Measurements from ENCODE around the gene PLA2G6. TPM values are rescaled to one million over a fixed set of nuclear protein-coding genes. Genes with fewer than 3 reads are reported as not detected.

Gene PLA2G6
- total and polyA plus RNA-seq, 2 of the 8 experiments (the other 6 are each of a cell fraction or from before 2014, with no cell fraction given), result 13.2 to 21.0 TPM

- WGBS, 2 experiments (ENCODE audit: extremely low coverage in 1 of 2, insufficient coverage in 1 of 2, insufficient read length in 1 of 2, insufficient replicate concordance in 2 of 2, low coverage in 1 of 2, low lambda C conversion rate in 2 of 2, missing lambda C conversion rate in 1 of 2), result 83% methylated on average over 14 of the region's 17 CpGs; no CpG with 5 or more reads in 1 of the 2 experiments
- H3K4ac ChIP-seq (replicated peaks; ENCODE audit: insufficient read length, low read depth, low read length), result no peak overlapping the region
- H4K20me1 ChIP-seq (replicated peaks in 1 of 2; ENCODE audit: control insufficient read depth in 1 of 2, insufficient read depth in 2 of 2, low read length in 2 of 2), result no peaks in the 10 kb centered on the region
- H3K4me2 ChIP-seq (ENCODE audit: insufficient read depth in 1 of 2, low read depth in 2 of 2, low read length in 2 of 2), result no peak overlapping the region
- H4K5ac ChIP-seq (ENCODE audit: insufficient read length, low read depth, low read length), result no peak overlapping the region
- DNase-seq (ENCODE audit: low read depth in 1 of 2, low spot score in 2 of 2) (no peak), FAIRE-seq (no peak)
- no peak overlapping the region for H2AFZ ChIP-seq (ENCODE audit: low read length)
- H3K9ac ChIP-seq (replicated peaks in 1 of 4; ENCODE audit: extremely low read depth in 1 of 4, low read depth in 3 of 4, low read length in 3 of 4), result no peak overlapping the region
- H3K79me1 ChIP-seq (ENCODE audit: low read depth, low read length), result no peaks in the 10 kb centered on the region
- H3K36me3 ChIP-seq (ENCODE audit: control insufficient read depth in 2 of 4, insufficient read depth in 4 of 4, low read length in 3 of 4), result no peaks in the 10 kb centered on the region
- H2BK20ac ChIP-seq (ENCODE audit: low read length), result no peak overlapping the region
- H3K4me3 ChIP-seq (ENCODE audit: extremely low read depth in 1 of 4, insufficient read depth in 2 of 4, low read depth in 3 of 4, low read length in 4 of 4), result no peak overlapping the region
- peaks cover 0 to 9% (median 7%) of the 10 kb centered on the region in 4 experiments; a peak in 3 of 7 replicates for H3K4me1 ChIP-seq (replicated peaks in 1 of 4; ENCODE audit: control insufficient read depth in 3 of 4, insufficient read depth in 4 of 4, low read length in 3 of 4)
- no peak overlapping the region for H3K18ac ChIP-seq (ENCODE audit: extremely low read depth, low read length)
- ChIA-PET POLR2A (ENCODE audit: partially characterized antibody) (no interaction called here), CTCF (ENCODE audit: partially characterized antibody) (interaction anchor here (0.5 to 10.2 kb wide), 17 partner anchors 7 to 259 kb away, joined by 3 to 194 read pairs (median 4); no protein-coding TSS in a partner anchor)
- no peak overlapping the region for H3K14ac ChIP-seq (ENCODE audit: insufficient read length)
- no peaks in the 10 kb centered on the region for H3K9me3 ChIP-seq (ENCODE audit: insufficient read depth in 2 of 2, low read depth in 1 of 2, low read length in 1 of 2)
- no peak overlapping the region for H2AK5ac ChIP-seq (ENCODE audit: low read depth, low read length)
- H4K8ac ChIP-seq (ENCODE audit: extremely low read depth, insufficient read depth, low read length), result no peak overlapping the region
- H3K23me2 ChIP-seq (ENCODE audit: low read depth, low read length), result 0 out of 2 replicates have a peak, but pooled peaks cover 1% of the 10 kb centered on the region
- no peak overlapping the region for H2BK15ac ChIP-seq (ENCODE audit: low read length)
- H4K91ac ChIP-seq (replicated peaks; ENCODE audit: insufficient read length, low read length), result no peak overlapping the region
- no peak overlapping the region for H2BK5ac ChIP-seq (ENCODE audit: low read depth, low read length)
- H3K27me3 ChIP-seq (replicated peaks in 1 of 4; ENCODE audit: control insufficient read depth in 3 of 4, extremely low read depth in 1 of 4, insufficient read depth in 3 of 4, low read length in 3 of 4), result no peaks in the 10 kb centered on the region
- H2BK120ac ChIP-seq (replicated peaks; ENCODE audit: low read depth, low read length), result no peak overlapping the region
- H3K23ac ChIP-seq (ENCODE audit: insufficient read length), result no peak overlapping the region
- H3K56ac ChIP-seq (replicated peaks; ENCODE audit: insufficient read length, low read depth, low read length), result no peak overlapping the region
- no peaks in the 10 kb centered on the region for H3K79me2 ChIP-seq (ENCODE audit: control insufficient read depth in 1 of 2, insufficient read depth in 2 of 2, low read length in 2 of 2)
- no peak overlapping the region for H3K27ac ChIP-seq (ENCODE audit: low read depth, low read length)
- no peak overlapping the region for H2BK12ac ChIP-seq (ENCODE audit: low read depth, low read length)
- no peak for TF ChIP-seq YY1 (IDR thresholded peaks at IDR 0.05; ENCODE audit: low read depth, low read length)
- TF ChIP-seq E2F6 (IDR thresholded peaks at IDR 0.05), result no peak
- TF ChIP-seq KDM5A (IDR thresholded peaks at IDR 0.05; ENCODE audit: low read length), result no peak
- TF ChIP-seq NANOG (IDR thresholded peaks at IDR 0.05; ENCODE audit: insufficient read depth, low read depth, low read length, poor library complexity, severe bottlenecking), result no peak
- no peak for TF ChIP-seq CBX5 (IDR thresholded peaks at IDR 0.05; ENCODE audit: low read depth, low read length)
- no peak for TF ChIP-seq EZH2 (IDR thresholded peaks at IDR 0.05; ENCODE audit: low read depth, low read length, severe bottlenecking)
- no peak for TF ChIP-seq SIRT6 (IDR thresholded peaks at IDR 0.05; ENCODE audit: low read length)
- TF ChIP-seq RFX5 (IDR thresholded peaks at IDR 0.05; ENCODE audit: borderline replicate concordance, low read depth, low read length), result no peak
- no peak for TF ChIP-seq CHD2 (IDR thresholded peaks at IDR 0.05; ENCODE audit: low read length)
- TF ChIP-seq SP4 (IDR thresholded peaks at IDR 0.05; ENCODE audit: low read length), result no peak
- TF ChIP-seq JUN (IDR thresholded peaks at IDR 0.05; ENCODE audit: low read depth, low read length), result no peak
- TF ChIP-seq CHD1 (IDR thresholded peaks at IDR 0.05; ENCODE audit: low read depth, low read length), result no peak
Observed at GRCh38 chr22:38107692-38108515, 73.7 kb downstream of the PLA2G6 start.
